Measurements from ENCODE around the gene PBRM1. TPM values are rescaled to one million over a fixed set of nuclear protein-coding genes. Genes with fewer than 3 reads are reported as not detected.

The PBRM1 gene
- total RNA-seq, 1 donor from 2014 or later = 62.1 TPM

DNA sequence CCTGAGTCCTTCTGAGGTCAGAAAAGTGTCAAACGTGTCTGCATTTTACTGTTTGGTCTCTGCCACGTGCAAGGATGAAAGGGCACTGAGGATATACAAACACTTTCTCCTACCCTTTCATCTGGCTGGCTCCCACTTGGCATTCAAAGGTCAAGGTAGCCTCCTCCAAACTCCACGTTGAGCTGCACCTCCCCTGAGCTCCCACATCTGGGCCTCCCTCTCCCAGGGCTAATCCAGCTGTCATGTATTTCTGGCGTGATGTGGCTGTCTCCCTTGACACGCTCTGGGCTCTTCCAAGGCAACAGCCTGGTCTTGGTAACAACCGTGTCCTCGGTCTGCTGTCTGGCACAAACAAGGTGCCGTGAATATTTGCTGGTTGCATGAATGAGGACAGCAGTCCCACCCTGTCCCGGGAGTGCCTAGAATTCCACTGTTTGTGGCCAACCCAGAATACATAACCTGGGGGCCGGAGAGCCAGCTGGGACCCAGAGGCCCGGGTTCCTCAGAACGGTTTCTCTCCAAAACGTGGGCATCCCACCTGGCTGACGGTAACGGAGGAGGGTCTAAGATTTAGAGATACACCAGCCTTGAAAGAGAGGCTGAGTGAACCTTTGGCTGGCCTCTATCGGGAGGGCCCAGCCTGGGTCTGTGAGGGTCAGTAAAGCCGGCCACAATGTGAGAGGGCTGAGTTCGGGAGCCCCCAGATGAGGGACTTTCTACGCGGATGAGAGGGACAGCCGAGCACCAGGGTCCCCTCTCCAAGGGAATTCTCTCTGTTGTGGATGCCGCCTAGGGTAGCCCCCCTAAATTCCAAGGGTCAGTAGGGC, 19.1 kb upstream of the PBRM1 start:
- peaks cover 25% of the 10 kb centered on the region for H3K36me3 Mint-ChIP-seq (ENCODE audit: low read depth)
- peak overlapping the region; percentile 94 for H3K4me3 Mint-ChIP-seq
- peak overlapping the region; percentile 87 for H3K27ac Mint-ChIP-seq
- TF ChIP-seq, protein P1, sequence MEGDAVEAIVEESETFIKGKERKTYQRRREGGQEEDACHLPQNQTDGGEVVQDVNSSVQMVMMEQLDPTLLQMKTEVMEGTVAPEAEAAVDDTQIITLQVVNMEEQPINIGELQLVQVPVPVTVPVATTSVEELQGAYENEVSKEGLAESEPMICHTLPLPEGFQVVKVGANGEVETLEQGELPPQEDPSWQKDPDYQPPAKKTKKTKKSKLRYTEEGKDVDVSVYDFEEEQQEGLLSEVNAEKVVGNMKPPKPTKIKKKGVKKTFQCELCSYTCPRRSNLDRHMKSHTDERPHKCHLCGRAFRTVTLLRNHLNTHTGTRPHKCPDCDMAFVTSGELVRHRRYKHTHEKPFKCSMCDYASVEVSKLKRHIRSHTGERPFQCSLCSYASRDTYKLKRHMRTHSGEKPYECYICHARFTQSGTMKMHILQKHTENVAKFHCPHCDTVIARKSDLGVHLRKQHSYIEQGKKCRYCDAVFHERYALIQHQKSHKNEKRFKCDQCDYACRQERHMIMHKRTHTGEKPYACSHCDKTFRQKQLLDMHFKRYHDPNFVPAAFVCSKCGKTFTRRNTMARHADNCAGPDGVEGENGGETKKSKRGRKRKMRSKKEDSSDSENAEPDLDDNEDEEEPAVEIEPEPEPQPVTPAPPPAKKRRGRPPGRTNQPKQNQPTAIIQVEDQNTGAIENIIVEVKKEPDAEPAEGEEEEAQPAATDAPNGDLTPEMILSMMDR (IDR thresholded peaks at IDR 0.05) = no peak
- H3K9me3 Mint-ChIP-seq = no peaks in the 10 kb centered on the region
- peaks cover 37% of the 10 kb centered on the region for H3K4me1 Mint-ChIP-seq
- H3K27me3 Mint-ChIP-seq = no peaks in the 10 kb centered on the region
- POLR2A ChIA-PET = interaction anchor here (0.5 to 3.2 kb wide), 9 partner anchors 8 to 1205 kb away, joined by 3 to 26 read pairs (median 5); partner anchors contain the start of genes GNL3, PBRM1, SFMBT1 and UQCC5
- no peak for ATAC-seq (ENCODE audit: low read depth)
- CTCF ChIA-PET = no interaction called here
- DNase-seq = no peak
- intact Hi-C loops (cut with micrococcal nuclease) = loop anchor here (1.0 to 5.0 kb wide), 3 partner anchors 19 to 763 kb away; partner anchors contain the start of genes GNL3, NISCH, PARP3 and RRP9

- peaks cover 24% of the 10 kb centered on the region for H3K36me3 Mint-ChIP-seq (ENCODE audit: low read depth)
- H3K9me3 Mint-ChIP-seq = no peaks in the 10 kb centered on the region
- TF ChIP-seq, protein P1 (IDR thresholded peaks at IDR 0.05) = no peak
- no peak overlapping the region for H3K4me3 Mint-ChIP-seq
- ATAC-seq (ENCODE audit: low read depth) (no peak), DNase-seq (no peak)
- H3K4me1 Mint-ChIP-seq = peaks cover 35% of the 10 kb centered on the region
- H3K27ac Mint-ChIP-seq = no peak overlapping the region
- intact Hi-C loops (cut with micrococcal nuclease) = no loop called here
- ChIA-PET POLR2A (no interaction called here), CTCF (no interaction called here)
- H3K27me3 Mint-ChIP-seq = no peaks in the 10 kb centered on the region
Measured at GRCh38 chr3:52703341-52703740, 17.6 kb upstream of the PBRM1 start.

GRCh38 chr3:52697632-52697965, 11.9 kb upstream of the PBRM1 start:
- Mint-ChIP-seq H3K4me1 (peaks cover 11% of the 10 kb centered on the region), H3K27me3 (no peaks in the 10 kb centered on the region), H3K27ac (peak overlapping the region; percentile 32), H3K9me3 (no peaks in the 10 kb centered on the region), H3K36me3 (ENCODE audit: low read depth) (peaks cover 62% of the 10 kb centered on the region), H3K4me3 (no peak overlapping the region)
- POLR2A ChIA-PET = no interaction called here
- DNase-seq (no peak), ATAC-seq (ENCODE audit: low read depth) (no peak)
- TF ChIP-seq, protein P1 (IDR thresholded peaks at IDR 0.05) = no peak
- CTCF ChIA-PET = no interaction called here
- intact Hi-C loops (cut with micrococcal nuclease) = no loop called here

GRCh38 chr3:52696830-52697631, 11.3 kb upstream of the PBRM1 start:
- intact Hi-C loops (cut with micrococcal nuclease) = no loop called here
- Mint-ChIP-seq H3K27ac (peak overlapping the region; percentile 32), H3K27me3 (no peaks in the 10 kb centered on the region), H3K4me3 (no peak overlapping the region), H3K36me3 (ENCODE audit: low read depth) (peaks cover 67% of the 10 kb centered on the region), H3K9me3 (no peaks in the 10 kb centered on the region), H3K4me1 (peaks cover 11% of the 10 kb centered on the region)
- no peak for DNase-seq
- TF ChIP-seq, protein P1 (IDR thresholded peaks at IDR 0.05) = no peak
- CTCF ChIA-PET = no interaction called here
- POLR2A ChIA-PET = interaction anchor here (1.4 to 1.6 kb wide), 2 partner anchors 8 to 10 kb away, joined by 3 to 5 read pairs; partner anchors contain the start of genes GLT8D1 and SPCS1
- ATAC-seq (ENCODE audit: low read depth) = no peak

All from activated B cell treated with CpG ODN at 0.5 μM for 24 hours (primary cell).